ENCODE results near the gene XKR8. TPM values are rescaled to one million over a fixed set of nuclear protein-coding genes. Genes with fewer than 3 reads are reported as not detected.

The XKR8 gene
- 6.1 and 6.5 TPM in 2 replicates for total RNA-seq

GRCh38 chr1:27959792-27960603 is at the start of gene XKR8:
TSS of gene XKR8 (plus strand) at chr1:27959973. CDS start at chr1:27960070, 97 bp downstream.

GRCh38 chr1:27934818-27935549 is 24.8 kb upstream of the XKR8 start, which contains the start of gene SMPDL3B:
TSS of gene SMPDL3B (plus strand) at chr1:27935000. CDS start at chr1:27935184, 184 bp downstream.

Other genes starting within 250 kb of the XKR8 start
- gene FAM76A, start 234.0 kb upstream of the XKR8 start, total RNA-seq: 7.5 and 15.2 TPM in 2 replicates
- gene STX12, start 186.8 kb upstream of the XKR8 start, total RNA-seq: 101 and 118 TPM in 2 replicates
- 44.5 and 46.0 TPM in 2 replicates for gene PPP1R8, start 129.2 kb upstream of the XKR8 start, total RNA-seq
- 6.2 and 19.0 TPM in 2 replicates for gene THEMIS2, start 87.4 kb upstream of the XKR8 start, total RNA-seq
- gene RPA2, start 45.4 kb upstream of the XKR8 start, total RNA-seq: 30.5 and 55.2 TPM in 2 replicates
- gene SMPDL3B, start 25.0 kb upstream of the XKR8 start, total RNA-seq: 0.15 and 0.32 TPM in 2 replicates
- gene EYA3, start 128.6 kb downstream of the XKR8 start, total RNA-seq: 11.4 and 14.0 TPM in 2 replicates
- under 0.01 TPM in 2 replicates for gene PTAFR, start 216.7 kb downstream of the XKR8 start, total RNA-seq

All from epithelial cell of umbilical artery (primary cell).